ENCODE measurements around the gene ZNF331. TPM values are rescaled to one million over a fixed set of nuclear protein-coding genes. Genes with fewer than 3 reads are reported as not detected.
A peak's percentile ranks its signal among the peaks of the same experiment; 100 is the strongest.
"Not testable (repeated sequence)": the region's sequence is repeated elsewhere in the genome, so short reads cannot be mapped to it uniquely, and the experiment has no call there.

The ZNF331 gene
- total RNA-seq = 10 to 100 TPM; 17.6 to 28.0 (median 24.0) TPM

DNA sequence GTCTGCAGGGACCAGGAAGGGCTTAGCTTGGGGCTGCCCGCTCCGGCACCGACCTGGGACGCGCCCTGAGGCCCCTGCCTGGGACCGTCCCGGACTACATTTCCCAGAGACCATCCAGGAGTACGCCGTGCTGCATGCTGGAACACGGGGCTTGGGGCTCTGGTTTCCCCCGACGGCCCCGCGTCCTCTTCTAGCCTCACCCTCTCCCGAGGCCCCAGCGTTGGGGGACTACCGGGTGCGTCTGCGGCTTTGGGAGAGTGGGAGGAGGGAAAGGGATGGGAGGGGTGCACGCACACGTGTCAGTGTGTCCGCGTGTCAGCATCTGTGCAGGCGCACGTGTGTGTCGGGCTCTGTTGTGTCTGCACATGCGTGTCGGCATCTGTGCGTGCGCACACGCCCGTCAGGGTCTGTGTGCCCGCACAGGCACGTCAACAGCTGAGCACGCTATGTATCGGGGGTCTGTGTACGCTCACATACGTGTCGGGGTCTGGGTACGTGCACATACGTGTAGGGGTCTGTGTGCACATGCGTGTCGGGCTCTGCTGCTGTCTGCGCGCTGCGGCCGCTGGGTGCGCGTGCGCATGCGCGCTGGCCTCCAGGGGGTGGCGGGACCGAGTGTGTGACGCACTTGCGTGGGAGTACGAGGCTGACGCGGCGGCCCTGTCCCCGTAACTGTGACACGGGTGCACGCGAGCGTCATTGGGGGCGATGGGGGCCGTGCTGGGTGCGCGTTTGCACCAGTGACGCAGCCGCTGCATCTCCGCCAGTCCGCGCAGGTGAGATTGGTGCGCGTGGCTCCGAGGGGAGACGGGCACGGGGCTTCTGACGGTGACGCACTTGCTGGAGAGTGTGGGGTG, at the start of gene ZNF331:
Gene ZNF331 (plus strand): TSS at position 625 of the 857 bp plus-strand sequence. CDS start 31,232 bp downstream, outside the sequence.
- DNase-seq (ENCODE audit: low spot score in 2 of 2) = peak; percentile 71 to 96
- TF ChIP-seq POLR2A (IDR thresholded peaks at IDR 0.05) = no peak
- TF ChIP-seq, protein P1, sequence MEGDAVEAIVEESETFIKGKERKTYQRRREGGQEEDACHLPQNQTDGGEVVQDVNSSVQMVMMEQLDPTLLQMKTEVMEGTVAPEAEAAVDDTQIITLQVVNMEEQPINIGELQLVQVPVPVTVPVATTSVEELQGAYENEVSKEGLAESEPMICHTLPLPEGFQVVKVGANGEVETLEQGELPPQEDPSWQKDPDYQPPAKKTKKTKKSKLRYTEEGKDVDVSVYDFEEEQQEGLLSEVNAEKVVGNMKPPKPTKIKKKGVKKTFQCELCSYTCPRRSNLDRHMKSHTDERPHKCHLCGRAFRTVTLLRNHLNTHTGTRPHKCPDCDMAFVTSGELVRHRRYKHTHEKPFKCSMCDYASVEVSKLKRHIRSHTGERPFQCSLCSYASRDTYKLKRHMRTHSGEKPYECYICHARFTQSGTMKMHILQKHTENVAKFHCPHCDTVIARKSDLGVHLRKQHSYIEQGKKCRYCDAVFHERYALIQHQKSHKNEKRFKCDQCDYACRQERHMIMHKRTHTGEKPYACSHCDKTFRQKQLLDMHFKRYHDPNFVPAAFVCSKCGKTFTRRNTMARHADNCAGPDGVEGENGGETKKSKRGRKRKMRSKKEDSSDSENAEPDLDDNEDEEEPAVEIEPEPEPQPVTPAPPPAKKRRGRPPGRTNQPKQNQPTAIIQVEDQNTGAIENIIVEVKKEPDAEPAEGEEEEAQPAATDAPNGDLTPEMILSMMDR (IDR thresholded peaks at IDR 0.05) = peak in 1 of 3 donors; percentile 46
- WGBS, 2 donors = 63 to 69% methylated on average over 66 to 71 of the region's 81 CpGs
- peak within 1 kb of the TSS; percentile 70 for H3K4me3 ChIP-seq (ENCODE audit: low read depth, poor library complexity, severe bottlenecking)
- intact Hi-C loops (cut with DNase I; ENCODE audit: low total_unique reads) = no loop called here

DNA sequence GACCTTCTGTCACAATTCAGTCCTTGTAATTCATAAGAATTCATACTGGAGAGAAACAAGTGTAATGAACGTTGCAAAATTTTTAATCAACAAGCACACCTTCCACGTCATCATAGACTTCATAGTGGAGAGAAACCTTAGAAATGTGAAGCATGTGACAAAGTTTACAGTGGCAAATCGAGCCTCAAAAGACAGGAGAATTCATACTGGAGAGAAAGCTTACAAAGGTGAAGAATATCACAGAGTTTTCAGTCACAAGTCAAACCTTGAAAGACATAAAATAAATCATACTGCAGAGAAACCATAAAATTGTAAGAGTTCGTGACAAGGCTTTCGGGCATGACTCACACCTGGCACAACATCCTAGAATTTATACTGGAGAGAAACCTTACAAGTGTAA, 45.8 kb upstream of the ZNF331 start:
- no peak overlapping the region for H3K4me3 ChIP-seq (ENCODE audit: low read depth, poor library complexity, severe bottlenecking)
- TF ChIP-seq, protein P1 (IDR thresholded peaks at IDR 0.05) = no peak
- no peak for TF ChIP-seq POLR2A (IDR thresholded peaks at IDR 0.05)
- WGBS, 2 donors = 92 to 94% methylated on average over 5 of the region's 5 CpGs
- DNase-seq (ENCODE audit: low spot score in 2 of 2) = no peak
- intact Hi-C loops (cut with DNase I; ENCODE audit: low total_unique reads) = no loop called here

DNA sequence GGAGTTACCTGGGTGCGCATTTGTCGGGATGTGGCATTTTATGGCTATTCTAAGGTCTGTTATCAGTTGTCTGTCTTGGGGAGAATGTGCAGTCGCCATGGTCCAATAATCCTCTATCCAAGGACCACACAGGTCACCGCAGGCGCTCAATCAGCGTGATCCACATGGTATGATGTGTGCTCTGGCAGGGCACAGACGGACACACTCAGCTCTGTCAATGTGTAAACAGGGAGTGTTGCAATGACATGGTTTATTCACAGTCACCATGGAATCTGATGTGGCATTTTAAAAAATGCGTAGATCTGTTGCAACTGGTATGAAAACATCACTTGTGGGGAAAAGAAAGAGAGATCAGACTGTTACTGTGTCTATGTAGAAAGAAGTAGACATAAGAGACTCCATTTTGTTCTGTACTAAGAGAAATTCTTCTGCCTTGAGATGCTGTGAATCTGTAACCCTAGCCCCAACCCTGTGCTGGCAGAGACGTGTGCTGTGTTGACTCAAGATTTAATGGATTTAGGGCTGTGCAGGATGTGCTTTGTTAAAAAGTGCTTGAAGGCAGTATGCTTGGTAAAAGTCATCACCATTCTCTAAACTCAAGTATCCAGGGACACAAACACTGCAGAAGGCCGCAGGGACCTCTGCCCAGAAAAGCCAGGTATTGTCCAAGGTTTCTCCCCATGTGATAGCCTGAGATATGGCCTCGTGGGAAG, 40.5 kb upstream of the ZNF331 start:
- DNase-seq (ENCODE audit: low spot score in 2 of 2); H3K4me3 ChIP-seq (ENCODE audit: low read depth, poor library complexity, severe bottlenecking); intact Hi-C loops (cut with DNase I; ENCODE audit: low total_unique reads): not testable (repeated sequence)
- WGBS, 2 donors = 54 to 61% methylated on average over 11 of the region's 11 CpGs

DNA sequence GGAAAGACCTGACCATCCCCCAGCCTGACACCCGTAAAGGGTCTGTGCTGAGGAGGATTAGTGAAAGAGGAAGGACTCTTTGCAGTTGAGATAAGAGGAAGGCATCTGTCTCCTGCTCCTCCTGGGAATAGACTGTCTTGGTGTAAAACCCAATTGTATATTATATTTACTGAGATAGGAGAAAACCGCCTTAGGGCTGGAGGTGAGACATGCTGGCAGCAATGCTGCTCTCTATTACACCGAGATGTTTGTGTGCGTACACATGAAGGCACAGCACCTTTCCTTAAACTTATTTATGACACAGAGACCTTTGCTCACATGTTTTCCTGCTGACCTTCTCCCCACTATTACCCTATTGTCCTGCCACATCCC, 39.9 kb upstream of the ZNF331 start:
- DNase-seq (ENCODE audit: low spot score in 2 of 2); H3K4me3 ChIP-seq (ENCODE audit: low read depth, poor library complexity, severe bottlenecking); intact Hi-C loops (cut with DNase I; ENCODE audit: low total_unique reads): not testable (repeated sequence)
- 53 to 71% methylated on average over 4 of the region's 4 CpGs for WGBS, 2 donors

DNA sequence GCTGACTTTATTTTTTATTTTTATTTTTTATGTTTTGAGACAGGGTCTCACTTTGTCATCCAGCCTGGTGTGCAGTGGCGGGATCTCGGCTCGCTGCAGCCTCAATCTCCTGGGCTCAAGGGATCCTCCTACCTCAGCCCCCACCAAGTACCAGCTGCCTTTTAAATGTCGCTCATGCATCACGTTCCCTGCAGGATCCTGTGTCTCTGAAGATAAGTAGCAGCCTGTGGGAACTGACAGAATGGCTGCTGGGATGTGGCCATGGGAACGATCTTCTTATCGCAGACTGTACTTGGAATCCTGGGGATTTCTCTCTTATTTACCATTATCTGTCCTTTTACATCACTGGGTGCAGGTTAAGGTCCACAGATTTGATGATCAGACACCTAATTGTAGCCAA, 34.8 kb upstream of the ZNF331 start:
- intact Hi-C loops (cut with DNase I; ENCODE audit: low total_unique reads); H3K4me3 ChIP-seq (ENCODE audit: low read depth, poor library complexity, severe bottlenecking); DNase-seq (ENCODE audit: low spot score in 2 of 2): not testable (repeated sequence)
- WGBS, 2 donors = 60 to 64% methylated on average over 7 of the region's 7 CpGs

DNA sequence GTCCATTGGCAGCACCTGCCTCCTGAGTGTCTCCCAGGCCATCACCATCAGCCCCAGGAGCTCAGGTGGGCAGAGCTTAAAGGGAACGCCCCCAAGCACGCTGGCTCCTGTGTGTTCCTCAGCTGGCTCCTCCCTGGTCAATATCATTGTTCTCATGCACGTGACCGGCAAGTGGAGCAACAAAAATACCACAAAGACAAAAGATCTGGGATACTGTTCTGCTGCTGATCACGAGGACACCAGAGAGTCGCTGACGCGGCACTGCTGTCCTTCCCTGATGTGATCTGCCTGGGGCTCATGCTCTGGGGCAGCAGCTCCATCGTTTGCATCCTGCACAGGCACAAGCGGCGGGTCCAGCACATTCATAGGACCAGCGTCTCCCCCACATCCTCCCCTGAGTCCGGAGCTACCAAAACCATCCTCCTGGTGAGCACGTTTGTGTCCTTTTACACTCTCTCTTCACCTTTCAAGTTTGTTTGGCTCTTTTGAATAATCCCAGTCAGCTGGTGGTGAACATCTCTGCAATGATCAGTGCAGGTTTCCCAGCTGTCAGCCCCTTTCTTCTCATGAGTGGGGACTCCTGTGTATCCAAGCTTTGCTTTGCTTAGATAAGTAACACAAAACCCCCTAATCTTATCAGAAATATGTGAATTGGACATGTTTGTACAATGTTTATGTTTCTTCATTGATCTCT, 34.1 kb upstream of the ZNF331 start:
- H3K4me3 ChIP-seq (ENCODE audit: low read depth, poor library complexity, severe bottlenecking); intact Hi-C loops (cut with DNase I; ENCODE audit: low total_unique reads); DNase-seq (ENCODE audit: low spot score in 2 of 2): not testable (repeated sequence)
- WGBS, 2 donors = 9 to 11% methylated on average over 6 of the region's 14 CpGs

DNA sequence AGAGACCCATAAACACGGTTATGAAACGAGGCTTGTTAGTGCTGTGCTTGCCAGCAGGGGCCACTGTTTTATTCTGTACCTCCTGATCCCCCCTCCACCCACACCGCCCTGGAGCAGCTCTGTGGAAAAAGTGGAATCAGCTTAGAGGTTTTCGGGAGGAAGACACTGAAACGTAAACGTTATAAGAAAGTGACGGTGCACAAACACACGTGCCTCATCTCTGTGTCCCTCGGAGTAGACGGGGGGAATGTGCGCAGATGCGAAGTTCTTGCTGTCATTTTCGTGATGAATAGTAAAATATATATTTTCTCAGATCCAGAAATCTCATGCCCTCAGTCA, 33.6 kb upstream of the ZNF331 start:
- 13 to 18% methylated on average over 12 to 13 of the region's 13 CpGs for WGBS, 2 donors
- DNase-seq (ENCODE audit: low spot score in 2 of 2); H3K4me3 ChIP-seq (ENCODE audit: low read depth, poor library complexity, severe bottlenecking); intact Hi-C loops (cut with DNase I; ENCODE audit: low total_unique reads): not testable (repeated sequence)

DNA sequence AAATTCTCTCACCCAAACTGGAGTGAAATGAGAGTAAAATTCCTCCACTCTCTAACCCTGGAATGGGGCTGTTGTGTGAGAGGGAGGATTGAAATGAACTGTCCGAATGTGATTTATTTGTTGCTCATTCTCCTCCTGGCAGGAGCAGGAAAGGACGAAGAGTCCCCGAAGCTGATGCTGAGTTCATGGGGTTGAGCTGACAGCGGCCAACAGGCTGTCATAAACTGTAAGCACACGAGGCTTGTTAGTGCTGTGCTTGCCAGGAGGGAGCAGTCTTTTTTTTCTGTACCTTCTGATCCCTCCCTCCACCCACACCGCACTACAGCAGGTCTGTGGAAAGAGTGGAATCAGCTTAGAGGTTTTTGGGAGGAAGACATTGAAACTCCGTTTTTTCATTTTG, 33.1 kb upstream of the ZNF331 start:
- no peak for TF ChIP-seq POLR2A (IDR thresholded peaks at IDR 0.05)
- TF ChIP-seq, protein P1 (IDR thresholded peaks at IDR 0.05) = no peak
- 31 to 35% methylated on average over 7 of the region's 7 CpGs for WGBS, 2 donors
- H3K4me3 ChIP-seq (ENCODE audit: low read depth, poor library complexity, severe bottlenecking) = no peak overlapping the region
- intact Hi-C loops (cut with DNase I; ENCODE audit: low total_unique reads) = no loop called here
- DNase-seq (ENCODE audit: low spot score in 2 of 2) = no peak

Measured in lower leg skin (tissue), 4 donors.